EL (cell line): ENCODE results near the gene MKLN1.
"Not testable (repeated sequence)": the region's sequence is repeated elsewhere in the genome, so short reads cannot be mapped to it uniquely, and the experiment has no call there.

Experiments
- DNase-seq: peaks from one replicate; pipeline ENCODE4 v3.0.0-alpha.2; 2016

The MKLN1 gene

DNA sequence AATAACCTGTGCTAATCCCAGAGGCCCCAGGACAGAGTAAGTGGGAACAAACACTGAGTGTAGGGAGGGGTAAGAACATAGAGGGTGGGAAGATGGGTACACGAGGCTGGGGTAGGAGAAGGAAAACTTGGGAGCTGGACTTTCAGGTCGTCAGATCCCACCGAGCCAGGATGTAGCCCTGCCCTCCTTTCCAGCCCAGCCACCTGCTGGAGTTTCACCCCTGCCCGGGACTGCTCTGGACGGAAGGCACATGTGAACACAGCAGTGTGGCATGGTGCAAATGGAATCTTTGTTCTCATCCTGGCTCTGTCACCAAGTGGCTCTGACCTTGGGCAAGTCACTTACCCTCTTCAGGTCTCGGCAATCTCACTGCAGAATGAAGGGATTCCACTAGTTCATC is 176.0 kb downstream of the MKLN1 start:
- DNase-seq, result no peak

DNA sequence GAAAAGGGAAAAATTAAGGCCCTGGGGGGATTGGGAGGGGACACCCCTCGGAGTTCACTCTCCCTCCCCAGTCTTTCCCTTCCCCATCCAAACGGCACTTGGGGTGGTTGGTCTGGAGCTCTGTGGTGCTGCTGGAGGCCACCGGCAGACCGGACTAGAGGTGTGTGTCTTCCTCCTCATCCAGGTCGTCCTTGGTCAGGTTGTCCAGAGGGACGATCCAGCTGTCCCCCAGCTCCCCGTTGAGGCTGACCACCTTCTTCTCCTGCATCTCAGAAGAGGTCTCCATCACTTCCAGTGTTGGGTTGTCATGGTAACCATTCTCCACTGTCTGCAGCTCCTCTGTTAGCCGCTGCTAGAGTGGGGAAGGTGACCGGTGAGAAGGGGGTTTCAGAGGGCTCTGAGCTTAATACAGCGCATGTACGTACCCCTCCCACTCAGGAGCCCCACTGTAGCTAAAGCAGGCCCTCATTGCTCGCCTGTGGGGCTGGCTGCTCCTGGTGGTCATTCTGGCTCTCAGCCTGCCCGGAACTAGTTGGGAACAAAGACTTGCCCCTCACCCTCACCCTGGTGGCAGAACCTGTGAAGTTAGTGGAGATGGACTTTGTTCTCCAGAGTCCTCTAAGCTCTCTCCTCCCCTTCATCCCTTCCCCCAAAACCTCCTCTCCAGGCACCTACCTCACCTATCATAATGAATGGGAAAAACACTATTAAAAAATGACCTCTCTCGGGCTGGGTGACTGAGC is 176.7 kb downstream of the MKLN1 start:
- no peak for DNase-seq

DNA sequence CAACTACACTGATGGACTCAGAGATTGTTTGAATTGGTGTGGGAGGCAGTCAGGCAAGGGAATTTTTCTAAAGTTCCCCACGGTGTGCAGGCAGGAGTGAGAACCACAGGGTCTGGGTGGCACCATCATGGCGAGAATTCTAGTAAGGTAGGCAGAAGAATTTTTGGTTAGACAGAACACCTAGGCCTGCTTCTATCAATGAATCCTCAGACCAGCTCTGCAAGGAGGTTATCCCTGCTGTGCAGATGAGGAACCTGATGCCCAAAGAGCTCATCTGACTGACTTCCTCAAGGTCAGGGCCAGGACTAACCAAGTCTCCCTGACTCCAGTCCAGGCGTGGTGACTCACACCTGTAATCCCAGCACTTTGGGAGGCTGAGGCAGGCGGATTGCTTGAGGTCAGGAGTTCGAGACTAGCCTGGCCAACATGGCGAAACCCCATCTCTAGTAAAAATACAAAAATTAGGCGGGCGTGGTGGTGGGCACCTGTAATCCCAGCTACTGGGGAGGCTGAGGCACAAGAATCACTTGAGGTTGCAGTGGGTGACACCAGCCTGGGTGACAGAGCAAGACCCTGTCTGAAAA is 177.5 kb downstream of the MKLN1 start:
- not testable (repeated sequence) for DNase-seq

DNA sequence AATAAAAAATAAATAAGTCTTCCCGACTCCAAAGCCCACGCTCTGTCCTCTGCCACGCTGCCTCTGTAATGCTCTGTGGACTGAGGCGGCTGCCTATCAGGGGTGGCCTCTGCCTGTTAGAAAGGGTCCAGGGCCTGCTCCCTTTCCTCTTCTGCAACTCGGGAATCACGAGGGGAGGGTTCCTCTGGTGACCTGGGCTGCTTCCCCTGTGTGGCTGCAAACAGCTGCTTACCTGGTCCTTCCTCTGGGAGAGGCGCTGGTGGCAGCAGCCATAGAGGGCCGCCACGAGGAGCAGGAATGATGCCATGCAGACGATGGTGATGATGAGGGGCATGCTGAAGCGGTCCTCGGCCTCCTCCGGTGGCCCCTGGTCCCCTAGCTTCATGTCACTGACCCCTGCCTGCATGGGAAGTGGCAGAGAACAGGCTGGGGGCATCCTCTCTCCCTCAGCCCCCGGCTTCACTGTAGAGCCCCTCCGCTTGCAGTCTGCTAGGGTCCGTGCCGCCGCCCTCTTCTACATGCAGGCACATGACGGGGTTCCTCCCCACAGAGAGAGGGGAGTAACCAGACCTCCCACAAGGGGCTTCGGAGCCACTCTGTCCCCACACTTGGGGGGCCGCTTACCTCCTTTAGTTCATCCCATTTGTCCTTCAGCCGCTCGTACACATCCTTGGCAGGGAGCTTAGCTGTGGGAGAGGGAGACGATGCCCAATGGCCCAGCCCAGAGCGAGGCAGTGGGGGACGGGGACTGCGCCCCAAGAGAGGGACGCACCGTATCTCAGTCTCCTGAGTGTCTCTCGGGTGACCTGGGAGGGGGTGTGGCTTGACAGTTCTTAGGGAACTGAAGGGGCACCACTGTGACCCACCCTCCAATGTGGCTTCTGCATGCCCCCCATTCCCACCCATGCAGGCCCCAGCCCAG is 178.2 kb downstream of the MKLN1 start:
- DNase-seq, result no peak

DNA sequence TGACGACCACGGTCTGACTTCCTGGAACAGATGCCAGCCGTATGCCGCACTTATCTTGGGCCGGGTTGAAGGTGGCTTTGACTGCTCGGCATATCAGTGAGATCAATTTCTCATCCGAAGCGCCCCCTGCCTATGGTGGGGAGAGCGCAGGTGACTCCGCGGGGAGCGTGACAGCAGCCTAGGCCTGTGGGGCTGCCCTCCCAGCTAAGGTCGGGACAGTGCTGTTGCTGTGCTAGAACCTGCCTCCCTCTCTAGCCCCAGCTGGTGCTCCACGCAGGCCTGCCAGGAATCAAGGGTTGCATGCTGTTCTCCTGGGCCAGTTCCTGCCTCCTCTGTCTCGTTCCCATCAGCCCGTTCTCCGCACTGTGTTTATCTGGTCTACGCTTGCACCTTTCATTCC is 178.9 kb downstream of the MKLN1 start:
- DNase-seq, result no peak

DNA sequence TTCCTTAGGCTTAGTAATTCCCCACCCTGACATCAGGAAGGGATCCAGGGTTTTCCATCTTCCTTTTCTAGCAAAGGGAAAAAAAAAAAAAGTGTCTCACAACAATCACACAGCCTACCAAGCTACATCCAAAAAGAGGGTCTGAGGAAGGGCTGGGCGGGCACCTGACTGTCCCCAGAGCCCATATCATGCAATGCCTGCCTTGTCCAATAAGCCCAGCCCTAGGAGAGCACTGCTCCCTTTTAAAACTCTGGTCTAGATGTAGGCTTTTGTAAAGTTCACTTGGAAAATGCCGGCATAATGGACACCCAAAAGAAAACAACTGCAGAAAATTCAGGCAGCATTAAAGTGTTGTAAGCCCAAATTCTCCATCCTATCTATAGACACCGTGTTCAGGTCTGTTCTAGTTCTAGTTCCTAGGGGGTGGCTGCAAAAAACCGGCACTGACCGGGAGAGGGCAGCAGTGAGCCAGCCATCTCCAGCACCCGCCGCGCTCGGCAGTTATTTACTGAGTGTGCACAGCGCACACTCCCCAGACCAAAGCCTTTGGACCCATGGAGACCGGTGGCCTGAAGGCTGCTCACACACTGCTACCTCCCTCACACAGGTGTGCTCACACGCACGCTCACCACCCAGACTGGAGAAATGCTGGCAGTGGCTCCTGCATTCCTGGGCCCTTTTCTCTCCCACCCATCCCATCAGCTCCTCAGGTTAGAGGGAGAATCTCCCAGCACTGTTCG is 180.1 kb downstream of the MKLN1 start:
- peak; percentile 69 for DNase-seq

DNA sequence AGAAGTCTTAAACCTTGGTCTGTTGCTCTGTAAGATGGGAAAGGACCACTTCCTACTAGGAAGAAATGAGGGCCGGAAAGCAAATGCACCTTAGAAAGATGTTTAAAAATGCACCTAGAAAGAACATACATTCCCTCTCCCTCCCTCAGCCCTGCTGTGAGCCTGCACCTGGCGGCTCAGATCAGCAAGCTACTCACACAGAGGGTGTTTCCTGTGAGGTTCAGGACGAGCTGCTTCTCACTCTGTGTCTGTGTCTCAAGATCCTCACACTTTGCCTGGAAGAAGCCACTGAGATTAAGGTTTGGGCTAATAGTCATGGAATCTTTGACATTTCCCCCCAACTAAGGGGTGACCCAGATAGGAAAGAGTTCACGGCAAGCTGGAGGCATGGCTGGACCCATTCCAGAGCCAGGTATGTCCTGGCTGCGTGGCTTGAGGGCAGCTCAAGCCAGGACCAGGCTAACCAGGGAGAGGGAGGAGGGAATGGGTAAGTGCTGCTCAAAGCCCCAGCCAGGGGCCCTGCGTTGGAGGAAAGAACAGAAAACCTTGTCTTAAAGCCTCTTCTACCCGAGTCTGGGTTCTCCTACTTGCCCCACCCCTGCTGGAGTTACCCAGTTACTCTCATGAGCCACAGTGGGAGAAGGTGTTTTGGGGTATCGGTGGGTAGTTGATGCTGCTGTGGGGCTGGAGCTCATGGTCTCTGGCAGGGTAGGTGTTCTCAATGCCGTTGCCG is 181.2 kb downstream of the MKLN1 start:
- no peak for DNase-seq

DNA sequence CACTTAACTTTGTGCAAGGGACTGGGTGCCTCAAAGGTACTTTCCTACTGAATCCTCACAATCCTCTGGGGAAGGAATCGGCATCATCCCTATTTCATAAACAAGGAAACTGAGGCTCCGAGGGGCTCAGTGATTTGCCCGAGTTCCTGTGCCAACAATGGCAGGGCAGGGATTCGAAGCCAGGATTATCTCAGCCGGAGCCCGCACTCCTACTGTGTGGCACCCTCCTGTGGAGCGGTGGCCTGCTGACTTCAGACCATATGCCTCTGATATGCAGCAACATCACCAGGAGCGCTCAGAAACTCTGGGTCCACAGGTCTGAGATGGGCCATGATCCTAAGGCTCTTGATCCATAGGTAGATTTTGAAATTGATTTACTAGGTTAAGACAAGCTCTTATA is 182.1 kb downstream of the MKLN1 start:
- DNase-seq, result no peak

DNA sequence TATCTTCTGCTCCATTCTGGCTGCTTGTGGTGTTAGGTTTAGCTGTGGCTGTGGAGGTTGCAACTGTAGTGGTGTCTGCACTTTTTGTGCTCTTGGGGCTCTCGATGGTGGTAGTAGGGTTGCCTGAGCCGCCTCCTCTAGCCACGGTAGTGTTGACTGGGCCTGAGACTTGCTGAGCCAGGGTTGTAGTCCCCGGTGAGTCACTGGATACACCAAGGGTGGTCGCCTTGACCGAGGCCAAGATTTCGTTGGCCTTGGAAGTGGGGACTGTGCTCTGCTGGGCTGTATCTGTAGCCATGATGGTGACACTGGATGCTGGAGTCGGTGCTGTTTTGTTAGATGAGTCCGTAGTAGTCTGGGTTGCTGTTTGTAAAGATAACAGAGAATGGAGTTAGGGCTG is 183.4 kb downstream of the MKLN1 start:
- no peak for DNase-seq

DNA sequence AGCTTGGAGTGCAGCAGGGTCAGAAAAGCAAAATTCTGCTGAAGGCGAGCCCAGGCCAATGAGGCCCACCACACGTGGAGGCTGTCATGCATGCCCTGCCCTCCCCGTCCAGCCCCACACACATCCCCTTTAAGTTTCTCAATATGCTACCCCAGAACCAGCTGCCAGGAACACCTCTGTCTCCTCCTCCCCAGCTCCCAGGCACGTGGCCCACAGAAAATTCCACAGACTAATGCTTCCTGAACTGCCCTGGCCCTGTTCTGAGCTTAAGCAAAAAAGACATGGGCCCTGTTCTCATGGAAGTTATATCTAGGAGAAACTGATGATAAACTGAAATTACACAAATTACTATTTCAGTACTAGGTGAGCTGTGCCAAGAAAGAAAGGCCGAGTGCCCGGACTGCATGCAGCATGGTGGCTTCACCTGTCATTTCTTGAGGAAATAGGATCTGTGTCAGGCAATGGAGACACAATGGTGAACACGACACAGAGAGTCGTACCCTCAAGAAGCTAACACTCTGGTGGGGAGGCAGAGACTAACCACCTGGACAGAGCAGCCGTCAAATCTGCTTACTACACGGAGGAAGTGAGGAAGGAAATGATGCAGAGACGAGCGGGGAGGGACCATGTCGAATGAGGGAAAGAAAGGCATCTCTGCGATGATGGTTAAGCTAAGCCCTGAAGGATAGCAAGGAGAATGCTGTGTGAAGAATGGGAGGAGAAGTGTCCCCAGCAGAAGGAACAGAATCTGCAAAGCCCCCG is 184.3 kb downstream of the MKLN1 start:
- DNase-seq, result no peak

DNA sequence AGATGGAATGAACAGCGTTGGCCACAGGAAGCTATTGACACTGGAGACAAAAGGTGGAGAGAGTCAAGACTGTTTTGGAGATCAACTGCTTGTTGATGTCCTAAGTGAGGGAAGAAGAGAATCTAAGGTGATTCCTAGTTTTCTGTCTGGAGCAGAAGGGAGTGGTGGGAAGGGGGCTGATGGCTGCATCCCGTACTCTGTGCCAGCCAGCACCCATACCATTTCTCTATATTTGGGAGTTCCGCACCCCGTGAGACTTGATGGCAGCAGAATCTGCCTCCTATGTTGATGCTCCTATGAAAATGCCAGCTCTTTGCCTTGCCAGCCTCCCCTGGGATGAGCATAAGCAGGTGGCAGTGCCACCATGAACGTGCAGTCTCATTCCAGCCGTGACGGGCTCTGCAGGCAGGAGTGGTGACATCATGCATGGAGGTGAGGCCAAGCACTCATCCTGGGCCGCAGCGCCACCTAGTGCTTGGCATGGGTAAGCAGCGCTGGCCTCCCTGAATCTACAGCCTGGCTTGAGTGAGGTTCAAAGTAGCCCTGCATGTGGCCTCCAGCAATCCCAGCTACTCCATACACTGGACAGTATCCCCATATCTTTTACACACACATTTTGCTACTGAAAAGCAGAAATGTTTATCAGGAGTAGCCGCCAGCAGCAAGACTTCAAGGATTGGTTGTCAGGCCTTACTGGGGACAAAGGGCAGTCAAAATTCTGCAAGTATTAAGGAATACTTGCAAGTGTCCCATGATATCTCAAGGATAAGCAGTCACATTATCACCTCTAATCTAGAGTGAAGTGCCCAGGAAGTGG is 185.8 kb downstream of the MKLN1 start:
- DNase-seq, result peak; percentile 83

DNA sequence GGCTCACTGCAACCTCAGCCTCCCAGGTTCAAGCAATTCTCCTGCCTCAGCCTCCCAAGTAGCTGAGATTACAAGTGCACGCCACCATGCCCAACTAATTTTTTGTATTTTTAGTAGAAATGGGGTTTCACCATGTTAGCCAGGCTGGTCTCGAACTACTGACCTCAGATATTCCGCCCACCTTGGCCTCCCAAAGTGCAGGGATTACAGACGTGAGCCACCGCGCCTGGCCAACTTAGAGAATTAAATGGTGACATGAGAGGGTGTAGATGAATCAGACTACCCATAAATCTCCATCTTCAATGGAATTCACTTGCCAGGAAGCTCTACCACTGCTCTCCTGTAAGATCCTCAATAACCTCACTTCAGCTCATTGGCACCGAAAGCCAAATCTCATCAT is 187.8 kb downstream of the MKLN1 start:
- DNase-seq, result not testable (repeated sequence)

DNA sequence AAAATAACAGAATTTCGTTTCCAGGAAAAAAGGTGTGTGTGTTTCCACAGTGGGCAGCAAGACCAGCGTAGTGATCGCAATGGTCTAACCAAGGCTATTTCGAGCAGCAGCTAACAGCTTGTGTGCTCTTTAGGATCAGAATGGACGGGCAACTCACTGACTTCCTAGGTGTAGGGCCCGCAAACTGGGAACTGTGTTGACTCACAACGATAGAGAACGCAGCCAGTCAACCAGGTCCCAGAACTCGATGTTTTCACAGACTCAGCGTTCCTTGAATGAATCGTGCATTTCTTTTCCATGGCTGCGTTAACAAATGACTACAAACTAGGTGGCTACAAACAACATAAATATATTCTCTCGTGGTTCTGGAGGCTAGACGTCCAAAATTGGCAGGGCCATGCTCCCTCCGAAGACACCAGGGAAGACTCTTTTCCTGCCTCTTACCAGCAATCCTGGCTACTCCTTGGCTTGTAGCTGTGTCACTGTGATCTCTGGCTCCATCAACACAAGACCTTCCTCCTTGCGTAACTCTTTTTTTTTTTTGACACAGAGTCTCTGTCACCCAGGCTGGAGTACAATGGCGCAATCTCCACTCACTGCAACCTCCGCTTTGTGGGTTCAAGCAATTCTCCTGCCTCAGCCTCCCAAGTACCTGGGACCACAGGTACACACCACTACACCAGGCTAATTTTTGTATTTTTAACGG is 189.7 kb downstream of the MKLN1 start:
- DNase-seq, result no peak

DNA sequence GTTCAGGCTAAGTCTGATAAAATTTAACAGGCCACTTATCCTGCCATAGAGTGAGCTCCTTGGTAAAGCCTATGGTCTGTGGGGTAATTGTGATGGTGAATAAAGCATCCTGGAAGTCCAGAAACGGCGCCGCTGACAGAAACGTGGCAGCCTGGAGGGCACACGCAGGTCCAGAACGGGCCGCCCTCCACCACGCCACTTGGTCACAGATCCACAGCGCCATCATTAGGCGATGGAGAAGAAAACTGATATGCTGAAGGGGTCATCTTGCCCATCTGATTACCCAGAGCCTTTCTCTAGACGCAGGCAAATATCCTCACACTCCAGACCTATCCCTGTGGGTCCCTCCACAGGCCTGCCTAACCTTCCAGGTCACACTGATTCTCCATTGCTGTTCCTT is 190.9 kb downstream of the MKLN1 start:
- no peak for DNase-seq

DNA sequence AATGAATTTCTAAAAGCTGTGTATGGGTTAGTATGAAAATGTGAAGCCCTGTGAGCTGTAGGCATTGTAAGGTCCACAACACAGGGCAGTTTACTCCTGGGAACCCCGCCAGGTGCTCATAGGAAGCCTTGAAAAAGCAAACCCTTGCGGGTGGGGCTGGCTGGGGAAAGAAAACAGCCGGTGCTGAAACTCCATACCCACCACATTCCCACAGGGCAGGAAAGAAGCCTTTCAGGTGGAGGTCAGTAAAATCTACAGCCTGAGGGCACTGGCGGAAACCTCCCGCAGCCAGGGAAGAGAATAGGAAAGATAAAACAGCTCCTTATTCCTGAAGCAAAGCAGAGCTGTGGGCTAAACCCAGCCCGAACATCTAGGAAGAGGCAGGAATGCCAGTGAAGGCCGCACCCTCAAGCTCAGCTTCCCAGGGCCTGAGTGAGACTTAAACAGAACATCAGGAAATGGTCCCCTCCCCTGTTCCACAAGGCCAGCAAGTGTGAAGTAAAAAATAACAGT is 194.0 kb downstream of the MKLN1 start:
- no peak for DNase-seq

DNA sequence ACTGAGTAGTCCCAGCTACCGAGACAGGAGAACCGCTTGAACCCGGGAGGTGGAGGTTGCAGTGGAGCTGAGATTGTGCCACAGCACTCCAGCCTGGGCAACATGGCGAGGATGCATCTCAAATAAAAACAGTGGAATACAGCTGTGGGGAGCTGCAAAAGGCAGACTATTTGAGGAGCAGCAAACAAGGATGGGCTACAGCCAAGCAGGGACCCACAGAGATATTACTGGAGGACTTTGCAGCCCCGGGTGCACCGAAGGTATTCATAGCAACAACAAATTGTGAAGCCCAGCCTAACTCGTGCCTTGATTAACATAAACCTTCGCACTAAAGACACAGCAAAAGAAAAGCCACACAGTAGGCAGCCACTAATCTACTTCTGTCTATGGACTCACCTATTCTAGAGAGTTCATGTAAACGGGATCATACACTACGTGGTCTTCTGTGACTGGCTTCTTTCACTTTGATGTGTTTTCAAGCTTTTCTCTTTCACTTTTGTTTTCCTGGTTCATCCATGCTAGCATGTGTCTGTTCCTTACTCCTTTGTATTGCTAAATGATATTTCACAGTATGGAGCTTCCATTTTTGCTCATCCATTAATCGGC is 194.8 kb downstream of the MKLN1 start:
- no peak for DNase-seq

DNA sequence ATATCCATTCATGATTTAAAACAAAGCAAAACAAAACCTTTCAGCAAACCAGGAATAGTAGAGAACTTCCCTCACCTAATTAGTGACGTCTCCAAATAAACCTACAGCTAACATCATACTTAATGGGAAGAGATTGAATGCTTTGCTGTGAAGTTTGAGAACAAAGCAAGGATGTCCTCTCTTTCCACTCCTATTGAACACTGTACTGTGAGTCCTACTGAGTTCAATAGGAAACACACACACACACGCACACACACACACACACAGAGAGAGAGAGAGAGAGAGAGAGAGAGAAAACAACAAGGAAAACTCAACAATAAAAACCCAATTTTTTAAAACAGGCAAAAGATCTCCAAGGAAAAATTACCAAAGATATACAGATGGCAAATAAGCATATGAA is 196.4 kb downstream of the MKLN1 start:
- DNase-seq, result no peak

DNA sequence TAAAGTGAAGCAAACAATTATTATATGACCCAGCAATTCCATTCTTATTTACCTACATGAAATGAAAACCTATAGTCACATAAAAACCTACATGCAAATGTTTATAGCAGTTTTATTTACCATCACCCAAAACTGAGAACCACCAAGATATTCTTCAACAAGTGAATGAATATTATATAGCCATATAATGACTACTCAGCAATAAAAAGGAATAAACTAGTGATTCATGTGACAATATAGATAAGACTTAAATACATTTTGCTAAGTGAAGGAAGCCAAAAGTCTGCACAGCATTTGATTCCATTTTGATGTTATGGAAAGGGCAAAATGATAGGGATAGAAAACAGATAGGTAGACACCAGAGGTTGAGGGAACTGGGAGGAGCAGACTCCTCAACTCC is 197.0 kb downstream of the MKLN1 start:
- DNase-seq, result no peak

DNA sequence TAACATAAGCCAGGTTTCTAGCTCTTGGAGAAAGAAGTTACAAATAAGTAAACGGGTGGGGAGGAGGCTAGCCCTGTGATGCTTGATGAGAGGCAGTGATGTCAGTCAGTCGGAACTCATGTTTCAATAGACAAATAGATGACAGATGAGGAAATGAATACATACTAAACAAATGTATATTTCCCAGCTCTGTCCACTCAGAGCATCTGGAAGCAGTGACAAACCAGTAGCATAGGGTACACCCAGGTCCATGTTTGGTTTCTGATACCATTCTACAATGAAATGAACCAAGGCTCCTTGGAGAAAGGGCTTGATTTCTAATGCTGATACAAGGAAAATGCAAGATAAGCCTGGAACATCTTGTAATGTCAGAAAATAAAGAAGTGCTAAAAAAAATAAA is 198.1 kb downstream of the MKLN1 start:
- no peak for DNase-seq
